VCaP (cell line): ENCODE results near the gene KCND3.

ENCODE experiments used
- H3K27ac ChIP-seq: fragments of 450-650 bp; 2 replicates; pipeline ENCODE4 v1.5.1; 2017
- TF ChIP-seq, protein P1 (sequence below): fragments of 450-650 bp; conservative IDR thresholded peaks from 2 replicates; pipeline ENCODE4 v1.5.1; 2017; ENCODE audit warnings: mild to moderate bottlenecking, moderate library complexity

The KCND3 gene

DNA sequence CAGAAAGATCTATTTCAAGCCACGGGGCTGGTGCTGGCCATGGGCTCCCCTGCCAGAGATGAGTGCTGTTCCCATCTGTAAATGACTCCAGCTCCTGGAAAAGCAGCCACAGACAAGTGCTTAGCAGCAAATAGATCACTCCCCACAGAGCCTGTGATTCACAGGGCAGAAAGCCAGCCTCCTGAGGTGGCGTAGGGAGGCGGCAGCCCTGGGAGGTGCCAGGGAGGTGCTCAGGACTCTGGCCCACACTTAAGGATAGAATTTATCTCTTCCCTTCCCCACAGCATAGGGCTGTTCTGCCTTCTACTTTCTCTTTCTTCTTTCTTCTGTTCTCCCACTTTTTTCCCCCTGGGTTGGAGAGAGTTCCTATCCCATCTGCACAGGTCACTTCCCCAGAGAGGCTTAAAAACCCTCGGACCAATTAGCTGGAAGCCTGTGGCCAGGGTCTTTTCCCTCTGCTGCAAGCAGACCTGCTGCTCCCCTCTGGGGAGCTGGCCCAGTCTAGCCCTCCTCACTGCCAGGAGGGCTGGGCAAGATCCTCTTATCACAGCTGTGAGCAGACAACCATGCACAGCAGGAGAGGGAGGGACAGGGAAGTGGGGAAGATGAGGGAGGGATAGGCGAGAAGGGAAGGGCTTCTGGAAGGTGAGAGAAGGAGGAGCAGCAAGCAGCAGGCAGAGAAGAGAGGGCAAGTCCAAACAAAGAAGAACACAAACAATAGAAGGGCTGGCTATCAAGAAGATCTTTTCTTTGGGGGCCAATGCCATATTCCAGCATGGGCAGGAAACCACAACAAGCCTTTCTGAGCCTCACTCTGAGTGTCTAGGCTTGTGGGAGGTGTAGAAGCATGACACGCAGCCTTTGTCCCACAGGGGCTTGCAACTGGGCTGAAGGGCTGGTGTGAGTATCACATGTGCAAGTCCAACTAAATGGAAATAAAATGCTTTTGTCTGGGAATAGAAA, 41.0 kb downstream of the KCND3 start:
- TF ChIP-seq, protein P1, sequence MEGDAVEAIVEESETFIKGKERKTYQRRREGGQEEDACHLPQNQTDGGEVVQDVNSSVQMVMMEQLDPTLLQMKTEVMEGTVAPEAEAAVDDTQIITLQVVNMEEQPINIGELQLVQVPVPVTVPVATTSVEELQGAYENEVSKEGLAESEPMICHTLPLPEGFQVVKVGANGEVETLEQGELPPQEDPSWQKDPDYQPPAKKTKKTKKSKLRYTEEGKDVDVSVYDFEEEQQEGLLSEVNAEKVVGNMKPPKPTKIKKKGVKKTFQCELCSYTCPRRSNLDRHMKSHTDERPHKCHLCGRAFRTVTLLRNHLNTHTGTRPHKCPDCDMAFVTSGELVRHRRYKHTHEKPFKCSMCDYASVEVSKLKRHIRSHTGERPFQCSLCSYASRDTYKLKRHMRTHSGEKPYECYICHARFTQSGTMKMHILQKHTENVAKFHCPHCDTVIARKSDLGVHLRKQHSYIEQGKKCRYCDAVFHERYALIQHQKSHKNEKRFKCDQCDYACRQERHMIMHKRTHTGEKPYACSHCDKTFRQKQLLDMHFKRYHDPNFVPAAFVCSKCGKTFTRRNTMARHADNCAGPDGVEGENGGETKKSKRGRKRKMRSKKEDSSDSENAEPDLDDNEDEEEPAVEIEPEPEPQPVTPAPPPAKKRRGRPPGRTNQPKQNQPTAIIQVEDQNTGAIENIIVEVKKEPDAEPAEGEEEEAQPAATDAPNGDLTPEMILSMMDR, result no peak
- H3K27ac ChIP-seq, result peak overlapping the region; percentile 95

DNA sequence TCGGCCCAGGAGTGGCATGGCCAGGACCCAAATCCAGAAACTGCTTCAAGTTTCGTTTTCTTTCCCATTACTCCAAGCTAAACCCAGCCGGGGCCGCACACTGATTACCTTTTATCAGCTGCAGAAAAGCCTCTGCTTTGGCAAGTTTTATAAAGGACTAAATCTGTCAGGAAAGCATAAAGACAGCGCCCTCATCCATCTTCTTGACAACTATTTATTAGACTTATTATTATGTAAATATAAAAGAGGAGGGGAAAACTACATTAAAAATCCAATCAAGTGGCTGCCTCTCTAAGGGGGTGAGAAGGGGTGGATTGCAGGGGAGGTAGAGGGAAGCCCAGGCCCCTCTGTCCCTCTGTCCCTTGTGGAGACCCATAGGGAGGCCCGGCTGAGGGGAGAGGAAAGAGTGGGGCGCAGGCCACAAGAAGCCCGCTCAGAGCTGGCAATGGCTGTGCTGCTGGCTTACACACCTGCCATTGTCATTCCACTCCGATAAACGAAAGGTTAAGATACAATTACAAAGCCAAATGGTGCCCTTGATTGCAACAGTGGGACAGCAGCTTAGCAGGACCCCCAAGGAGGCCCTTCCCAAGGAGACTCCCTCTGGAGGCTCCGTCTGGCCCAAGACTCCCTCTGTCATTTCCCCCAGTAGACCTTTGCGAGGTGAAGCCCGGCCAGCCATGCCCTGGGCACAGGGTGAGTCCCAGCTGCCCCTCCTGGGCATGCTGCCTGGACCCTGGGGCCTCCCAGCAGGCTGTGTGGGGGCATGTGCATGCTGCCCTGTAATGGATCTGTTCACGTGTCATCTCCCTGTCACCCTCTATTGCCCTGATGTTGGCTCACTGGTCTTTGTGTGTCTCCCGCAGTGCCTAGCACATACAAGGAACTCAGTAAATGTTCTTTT, 45.4 kb downstream of the KCND3 start:
- TF ChIP-seq, protein P1, result no peak
- H3K27ac ChIP-seq, result no peak overlapping the region

DNA sequence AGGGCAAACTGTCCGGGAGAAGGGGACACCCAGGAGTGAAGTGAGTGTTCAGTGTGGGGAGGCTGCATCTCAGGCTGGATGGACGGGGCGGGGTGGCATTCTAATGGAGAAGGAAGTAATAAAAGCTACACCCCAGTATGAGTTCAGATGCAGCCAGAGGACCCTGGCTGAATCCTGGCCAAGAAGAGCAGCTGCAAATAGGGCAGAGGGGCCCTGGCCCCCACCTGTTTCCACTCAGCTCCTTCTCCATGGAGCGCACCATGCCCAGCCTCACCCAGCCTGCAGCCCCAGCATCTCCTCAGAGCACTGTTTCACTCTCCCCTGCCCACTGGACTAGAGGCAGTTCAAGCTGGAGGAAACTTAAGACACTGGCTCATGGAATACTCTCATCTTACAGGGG, 46.4 kb downstream of the KCND3 start:
- H3K27ac ChIP-seq, result no peak overlapping the region
- TF ChIP-seq, protein P1, result no peak

DNA sequence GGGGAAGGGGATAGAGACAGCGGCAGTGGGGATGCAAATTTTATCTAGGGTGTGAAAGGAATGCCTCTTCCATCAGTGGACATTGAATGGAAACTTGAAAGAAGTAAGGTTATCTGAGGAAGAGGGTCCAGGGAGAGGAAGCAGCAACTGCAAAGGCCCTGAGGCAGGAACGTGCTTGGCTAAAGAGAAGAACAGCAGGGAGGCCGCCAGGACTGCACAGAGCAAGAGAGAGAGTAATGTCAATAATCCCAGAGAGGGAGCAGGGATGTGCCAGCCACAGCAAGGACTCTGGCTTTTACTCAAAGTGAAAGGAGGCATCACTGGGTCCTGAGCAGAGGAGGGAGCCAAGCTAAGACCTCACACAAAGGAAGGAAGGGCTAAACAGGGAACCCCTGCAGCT, 50.9 kb downstream of the KCND3 start:
- TF ChIP-seq, protein P1, result no peak
- no peak overlapping the region for H3K27ac ChIP-seq

DNA sequence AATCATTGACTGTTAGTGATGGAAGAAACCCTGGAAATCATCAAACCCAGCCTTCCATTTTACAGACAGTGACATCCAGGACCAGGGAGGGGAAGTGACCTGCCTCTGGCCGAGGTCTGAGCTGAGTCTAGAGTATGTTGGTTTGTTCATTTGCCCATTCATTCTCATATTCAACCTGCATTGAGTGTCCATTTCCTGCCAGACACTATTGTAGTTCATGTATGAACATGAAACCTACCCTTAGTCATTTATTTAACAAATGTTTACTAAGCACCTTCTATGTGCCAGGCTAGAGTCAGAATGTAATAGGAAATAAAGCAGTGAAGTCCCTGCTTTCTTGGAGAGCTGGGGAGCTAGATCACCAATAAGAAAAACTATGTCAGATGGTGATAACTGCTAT, 51.3 kb downstream of the KCND3 start:
- TF ChIP-seq, protein P1, result no peak
- no peak overlapping the region for H3K27ac ChIP-seq

DNA sequence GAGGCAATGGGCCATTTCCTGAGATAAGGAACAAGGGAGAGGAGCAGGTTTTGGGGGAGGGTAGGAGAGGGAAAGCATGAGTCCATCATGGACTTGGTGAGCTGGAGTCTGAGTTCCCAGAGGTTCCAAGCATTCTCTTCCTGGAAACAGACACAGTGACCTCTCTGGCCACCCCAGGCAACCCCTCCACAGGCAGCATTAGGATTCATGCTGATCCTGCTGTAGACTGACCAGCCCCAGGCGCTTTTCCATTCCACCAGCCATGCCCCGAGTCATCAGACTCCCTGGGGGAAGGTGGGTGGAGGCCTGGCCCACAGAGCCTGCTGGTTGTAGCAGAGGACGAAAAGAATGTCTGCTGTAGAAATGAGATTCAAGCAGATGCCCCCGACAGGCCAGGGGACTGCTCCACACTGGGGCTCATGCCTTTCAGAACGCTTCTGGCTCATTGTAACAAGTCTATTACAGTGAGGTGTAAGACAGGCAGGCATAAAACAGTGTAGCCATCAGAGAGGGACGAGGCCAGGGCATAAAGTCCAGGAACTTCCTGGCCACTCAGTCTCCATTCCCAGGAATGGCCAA, 52.2 kb downstream of the KCND3 start:
- TF ChIP-seq, protein P1, result no peak
- no peak overlapping the region for H3K27ac ChIP-seq
